Ascending aorta (tissue), 2 donors: ENCODE results near the gene KIF2C. TPM values are rescaled to one million over a fixed set of nuclear protein-coding genes. Genes with fewer than 3 reads are reported as not detected.

ENCODE experiments used
- DNase-seq, 2 donors: peaks; one replicate each; pipeline ENCODE4 v3.0.0-alpha.2; 2019; ENCODE audit warnings: low spot score in 2 of 2
- H3K27ac ChIP-seq, 2 donors: fragments of 200-600 bp; sonication (generic); one replicate each; pipeline ENCODE4 v1.5.1; 2016 to 2017; ENCODE audit warnings: mild to moderate bottlenecking in 1 of 2
- H3K27me3 ChIP-seq: fragments of 200-600 bp; sonication (generic); one replicate; pipeline ENCODE4 v1.5.1; 2017
- H3K36me3 ChIP-seq, 2 donors: fragments of 200-600 bp; sonication (generic); one replicate each; pipeline ENCODE4 v1.5.1; 2016
- H3K4me1 ChIP-seq, 2 donors: fragments of 200-600 bp; sonication (generic); one replicate each; pipeline ENCODE4 v1.5.1; 2016 to 2017; ENCODE audit warnings: mild to moderate bottlenecking in 1 of 2
- H3K4me3 ChIP-seq, 2 donors: fragments of 200-600 bp; sonication (generic); one replicate each; pipeline ENCODE4 v1.5.1; 2016 to 2017; ENCODE audit warnings: mild to moderate bottlenecking in 1 of 2
- H3K9me3 ChIP-seq, 2 donors: fragments of 200-600 bp; sonication (generic); one replicate each; pipeline ENCODE4 v1.5.1; 2016
- CTCF ChIP-seq, 3 experiments: fragments of 200-600 bp in 2 of 3; fragments of 450-650 bp in 1 of 3; sonication (generic) in 2 of 3; IDR thresholded peaks; one replicate each; pipeline ENCODE4 v1.5.1; 2016 to 2019; ENCODE audit warnings: antibody characterized with exemption in 3 of 3, mild to moderate bottlenecking in 1 of 3, moderate library complexity in 1 of 3
- intact Hi-C: fragments of 100-400 bp; cut with DNase I; formaldehyde crosslinking; loops from one replicate; pipeline ENCODE4 v1.15.1; 2023
- total RNA-seq: library from RNA; depleted of rRNA; stranded (reverse); fragments of >200 nt; gene quantifications from one replicate; pipeline ENCODE4 v1.1.0, GENCODE V29; 2016

The KIF2C gene
- total RNA-seq, 1 donor from 2014 or later = 0.53 TPM

GRCh38 chr1:44778705-44779576, 39.3 kb downstream of the KIF2C start:
- no peaks in the 10 kb centered on the region for H3K27me3 ChIP-seq
- TF ChIP-seq CTCF (IDR thresholded peaks at IDR 0.05) = no peak
- no peaks in the 10 kb centered on the region for H3K9me3 ChIP-seq
- H3K36me3 ChIP-seq = peaks cover 20 to 43% of the 10 kb centered on the region in 2 donors
- no peak overlapping the region for H3K4me3 ChIP-seq
- intact Hi-C loops = loop anchor here (5.0 kb wide), 1 partner anchor 523 kb away; no protein-coding TSS in a partner anchor
- no peak overlapping the region for H3K27ac ChIP-seq
- H3K4me1 ChIP-seq = peaks cover 8 to 13% of the 10 kb centered on the region in 2 donors
- DNase-seq = no peak

GRCh38 chr1:44780583-44781121, 41.0 kb downstream of the KIF2C start:
- Histone ChIP-seq H3K27me3 (no peaks in the 10 kb centered on the region), H3K4me3 (no peak overlapping the region), H3K9me3 (no peaks in the 10 kb centered on the region), H3K27ac (no peak overlapping the region), H3K36me3 (peaks cover 20 to 43% of the 10 kb centered on the region in 2 donors), H3K4me1 (peaks cover 5 to 20% of the 10 kb centered on the region in 2 donors)
- DNase-seq = no peak
- intact Hi-C loops = no loop called here
- TF ChIP-seq CTCF (IDR thresholded peaks at IDR 0.05) = no peak

GRCh38 chr1:44783697-44784093, 44.1 kb downstream of the KIF2C start:
- H3K4me3 ChIP-seq = peak overlapping the region; percentile 62 to 70
- H3K4me1 ChIP-seq = peaks cover 8 to 17% of the 10 kb centered on the region in 2 donors
- intact Hi-C loops = no loop called here

GRCh38 chr1:44784094-44785028, 44.7 kb downstream of the KIF2C start:
- intact Hi-C loops = loop anchor here (5.0 kb wide), 1 partner anchor 228 kb away; the partner anchor contains the start of genes HECTD3 and UROD
- Histone ChIP-seq H3K36me3 (peaks cover 0 to 15% of the 10 kb centered on the region in 2 donors), H3K4me1 (peaks cover 8 to 17% of the 10 kb centered on the region in 2 donors), H3K4me3 (peak overlapping the region; percentile 62 to 70), H3K27me3 (no peaks in the 10 kb centered on the region), H3K9me3 (no peaks in the 10 kb centered on the region), H3K27ac (peak overlapping the region; percentile 37 to 46)
- TF ChIP-seq CTCF (IDR thresholded peaks at IDR 0.05) = peak in 1 of 3 experiments; percentile 11
- no peak for DNase-seq

More at GRCh38 chr1:44783697-44784093, 44.1 kb downstream of the KIF2C start:
- no peak for DNase-seq
- H3K27me3 ChIP-seq = no peaks in the 10 kb centered on the region
- no peaks in the 10 kb centered on the region for H3K9me3 ChIP-seq
- H3K36me3 ChIP-seq = peaks cover 3 to 19% of the 10 kb centered on the region in 2 donors
- H3K27ac ChIP-seq = peak overlapping the region; percentile 37 to 46
- TF ChIP-seq CTCF (IDR thresholded peaks at IDR 0.05) = no peak

GRCh38 chr1:44785029-44785380, 45.4 kb downstream of the KIF2C start:
- no peak for TF ChIP-seq CTCF (IDR thresholded peaks at IDR 0.05)
- Histone ChIP-seq H3K27ac (no peak overlapping the region), H3K27me3 (no peaks in the 10 kb centered on the region), H3K36me3 (peaks cover 0 to 10% of the 10 kb centered on the region in 2 donors), H3K9me3 (no peaks in the 10 kb centered on the region), H3K4me1 (peaks cover 8 to 17% of the 10 kb centered on the region in 2 donors), H3K4me3 (peak overlapping the region in 1 of 2 donors; percentile 70)
- intact Hi-C loops = loop anchor here (5.0 kb wide), 1 partner anchor 227 kb away; the partner anchor contains the start of genes HECTD3 and UROD
- DNase-seq = no peak
